Measurements from ENCODE around the gene VPS45. TPM values are rescaled to one million over a fixed set of nuclear protein-coding genes. Genes with fewer than 3 reads are reported as not detected.

The VPS45 gene
- total RNA-seq, 4 donors from 2014 or later, result 16.1 to 47.5 (median 34.7) TPM

DNA sequence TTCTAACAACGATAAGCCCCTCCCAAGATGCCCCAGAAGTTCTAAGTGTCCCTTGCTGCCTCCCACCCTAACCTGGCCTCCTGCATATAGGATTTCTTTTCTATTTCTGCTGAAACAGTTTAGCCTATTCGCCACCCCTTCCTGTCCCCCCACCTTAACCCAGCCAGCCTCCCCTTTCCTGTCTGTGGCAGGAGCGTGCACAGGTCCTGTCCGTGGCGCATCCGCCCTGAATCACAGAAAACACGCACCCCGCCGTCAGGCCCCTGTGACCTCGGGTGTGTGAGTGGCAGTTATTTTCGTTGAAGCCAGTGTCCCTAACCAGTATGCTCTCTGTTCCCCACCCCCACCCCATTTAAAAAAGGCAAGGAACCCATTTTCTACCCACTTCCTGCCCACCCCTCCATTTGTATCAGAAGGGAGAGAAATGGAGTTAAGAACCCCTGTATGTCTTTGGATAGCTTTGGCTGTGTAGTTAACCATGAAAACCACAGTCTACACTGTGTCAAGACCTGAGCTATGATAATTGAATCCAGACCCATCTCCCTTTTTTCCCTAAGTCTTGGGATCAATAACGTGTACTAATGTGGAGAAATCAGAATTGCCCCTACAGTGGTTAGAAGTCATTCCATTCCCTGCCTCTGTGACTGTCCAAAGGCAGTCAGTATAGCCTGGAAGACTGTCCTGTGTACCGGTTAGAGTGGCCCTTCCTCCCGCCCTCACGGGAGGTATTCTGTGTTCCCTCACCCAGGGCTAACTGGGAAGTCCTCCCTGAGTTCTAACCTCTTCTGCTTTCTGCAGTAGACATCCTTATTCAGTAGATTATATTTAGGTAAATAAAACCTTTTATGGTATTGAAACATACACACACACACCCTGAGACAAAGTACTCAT is 84.0 kb downstream of the VPS45 start:
- DNase-seq, result peak; percentile 63
- H3K27ac ChIP-seq, result peak overlapping the region; percentile 92 to 96 (median 94)
- peak overlapping the region; percentile 75 to 94 (median 79) for H3K4me3 ChIP-seq
- H3K27me3 ChIP-seq, result peaks cover 26% of the 10 kb centered on the region
- WGBS, 2 donors (ENCODE audit: low coverage in 1 of 2), result 24 to 45% methylated on average over 14 to 15 of the region's 15 CpGs
- no peaks in the 10 kb centered on the region for H3K9me3 ChIP-seq
- H3K4me1 ChIP-seq, result peaks cover 7 to 72% (median 24%) of the 10 kb centered on the region in 4 donors
- TF ChIP-seq POLR2A (IDR thresholded peaks at IDR 0.05) (peak; percentile 19), POLR2AphosphoS5 (IDR thresholded peaks at IDR 0.05) (peak; percentile 28 to 55 (median 44)), EP300 (IDR thresholded peaks at IDR 0.05; ENCODE audit: low read depth) (no peak)
- TF ChIP-seq, protein P1, sequence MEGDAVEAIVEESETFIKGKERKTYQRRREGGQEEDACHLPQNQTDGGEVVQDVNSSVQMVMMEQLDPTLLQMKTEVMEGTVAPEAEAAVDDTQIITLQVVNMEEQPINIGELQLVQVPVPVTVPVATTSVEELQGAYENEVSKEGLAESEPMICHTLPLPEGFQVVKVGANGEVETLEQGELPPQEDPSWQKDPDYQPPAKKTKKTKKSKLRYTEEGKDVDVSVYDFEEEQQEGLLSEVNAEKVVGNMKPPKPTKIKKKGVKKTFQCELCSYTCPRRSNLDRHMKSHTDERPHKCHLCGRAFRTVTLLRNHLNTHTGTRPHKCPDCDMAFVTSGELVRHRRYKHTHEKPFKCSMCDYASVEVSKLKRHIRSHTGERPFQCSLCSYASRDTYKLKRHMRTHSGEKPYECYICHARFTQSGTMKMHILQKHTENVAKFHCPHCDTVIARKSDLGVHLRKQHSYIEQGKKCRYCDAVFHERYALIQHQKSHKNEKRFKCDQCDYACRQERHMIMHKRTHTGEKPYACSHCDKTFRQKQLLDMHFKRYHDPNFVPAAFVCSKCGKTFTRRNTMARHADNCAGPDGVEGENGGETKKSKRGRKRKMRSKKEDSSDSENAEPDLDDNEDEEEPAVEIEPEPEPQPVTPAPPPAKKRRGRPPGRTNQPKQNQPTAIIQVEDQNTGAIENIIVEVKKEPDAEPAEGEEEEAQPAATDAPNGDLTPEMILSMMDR (IDR thresholded peaks at IDR 0.05), result no peak
- intact Hi-C loops (cut with DNase I; ENCODE audit: low total_unique reads), result loop anchor here (5.0 kb wide), 1 partner anchor 84 kb away; the partner anchor contains the start of gene VPS45
- in situ Hi-C loops (cut with MboI; ENCODE audit: low pct_ligation_motif_present in 1 of 4, low pct_unique_long_range_greater_than_20kb in 1 of 4, low sequenced_read_pairs in 3 of 4), result loop anchor here in 1 of 4 donors (25.0 kb wide), 1 partner anchor 89 kb away; the partner anchor contains the start of gene VPS45
- H3K36me3 ChIP-seq, result peaks cover 0 to 10% (median 0%) of the 10 kb centered on the region in 4 donors

DNA sequence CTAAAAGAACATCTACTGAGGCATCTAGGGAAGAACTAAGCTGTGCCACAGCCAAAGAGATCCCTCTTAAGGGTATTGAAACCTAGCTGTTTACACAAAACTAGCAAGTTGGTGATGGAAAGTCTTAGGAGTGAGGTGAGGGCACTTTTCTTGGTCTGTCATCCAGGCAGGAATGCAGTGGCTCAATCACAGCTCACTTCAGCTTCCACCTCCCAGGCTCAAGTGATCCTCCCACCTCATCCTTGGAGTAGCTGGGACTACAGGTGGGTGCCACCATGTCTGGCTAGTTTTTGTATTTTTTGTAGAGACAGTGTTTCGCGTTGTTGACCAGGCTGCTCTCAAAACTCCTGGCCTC is 84.6 kb downstream of the VPS45 start:
- intact Hi-C loops (cut with DNase I; ENCODE audit: low total_unique reads), result loop anchor here (5.0 kb wide), 1 partner anchor 85 kb away; the partner anchor contains the start of gene VPS45
- peak; percentile 2 to 20 (median 3) for TF ChIP-seq POLR2AphosphoS5 (IDR thresholded peaks at IDR 0.05)
- TF ChIP-seq, protein P1 (IDR thresholded peaks at IDR 0.05), result no peak
- Histone ChIP-seq H3K9me3 (no peaks in the 10 kb centered on the region), H3K4me3 (peak overlapping the region in 3 of 4 donors; percentile 1 to 94 (median 77)), H3K27ac (peak overlapping the region; percentile 92 to 96 (median 94)), H3K4me1 (peaks cover 7 to 72% (median 24%) of the 10 kb centered on the region in 4 donors), H3K36me3 (peaks cover 0 to 13% (median 0%) of the 10 kb centered on the region in 4 donors), H3K27me3 (peaks cover 26% of the 10 kb centered on the region)
- 60 to 63% methylated on average over 1 to 2 of the region's 2 CpGs for WGBS, 2 donors (ENCODE audit: low coverage in 1 of 2)
- in situ Hi-C loops (cut with MboI; ENCODE audit: low pct_ligation_motif_present in 1 of 4, low pct_unique_long_range_greater_than_20kb in 1 of 4, low sequenced_read_pairs in 3 of 4), result loop anchor here in 1 of 4 donors (25.0 kb wide), 1 partner anchor 90 kb away; the partner anchor contains the start of gene VPS45
- DNase-seq, result no peak

DNA sequence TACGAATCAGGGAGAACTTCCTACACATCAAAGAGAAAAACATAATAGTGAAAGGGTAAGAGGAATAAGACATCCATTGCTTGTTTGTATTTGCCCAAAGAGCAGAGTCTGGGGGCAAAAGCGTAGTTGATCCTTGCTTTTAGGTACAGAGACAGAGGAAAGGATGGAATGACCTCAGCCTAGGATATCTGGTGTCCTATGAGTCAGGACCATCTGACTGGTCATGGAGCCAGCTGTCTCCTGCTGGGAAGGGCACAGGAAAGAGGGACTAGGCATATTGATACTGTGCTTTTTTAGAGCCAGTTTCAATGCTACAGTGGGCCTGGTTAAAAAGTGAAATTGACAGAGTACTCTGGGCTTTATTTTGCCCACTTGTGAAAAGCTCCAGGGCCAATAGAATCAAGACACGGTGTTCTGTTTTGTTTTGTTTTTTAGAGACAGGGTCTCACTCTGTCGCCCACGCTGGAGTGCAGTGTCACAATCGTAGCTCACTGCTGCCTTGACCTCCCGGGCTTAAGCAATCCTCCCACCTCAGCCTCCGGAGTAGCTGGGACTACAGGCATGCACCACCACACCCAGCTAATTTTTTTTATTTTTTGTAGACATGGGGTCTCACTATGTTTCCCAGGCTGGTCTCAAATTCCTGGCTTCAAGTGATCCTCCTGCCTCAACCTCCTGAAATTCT is 85.3 kb downstream of the VPS45 start:
- H3K9me3 ChIP-seq, result no peaks in the 10 kb centered on the region
- in situ Hi-C loops (cut with MboI; ENCODE audit: low pct_ligation_motif_present in 1 of 4, low pct_unique_long_range_greater_than_20kb in 1 of 4, low sequenced_read_pairs in 3 of 4), result loop anchor here in 1 of 4 donors (25.0 kb wide), 1 partner anchor 91 kb away; the partner anchor contains the start of gene VPS45
- H3K27ac ChIP-seq, result peak overlapping the region; percentile 92 to 96 (median 94)
- peaks cover 24% of the 10 kb centered on the region for H3K27me3 ChIP-seq
- peak overlapping the region in 3 of 4 donors; percentile 1 to 26 (median 1) for H3K4me3 ChIP-seq
- H3K4me1 ChIP-seq, result peaks cover 7 to 73% (median 24%) of the 10 kb centered on the region in 4 donors
- peaks cover 0 to 13% (median 0%) of the 10 kb centered on the region in 4 donors for H3K36me3 ChIP-seq
- WGBS, 2 donors (ENCODE audit: low coverage in 1 of 2), result 67 to 70% methylated on average over 7 to 8 of the region's 8 CpGs
- intact Hi-C loops (cut with DNase I; ENCODE audit: low total_unique reads), result loop anchor here (5.0 kb wide), 1 partner anchor 86 kb away; the partner anchor contains the start of gene VPS45
- no peak for DNase-seq
- TF ChIP-seq POLR2AphosphoS5 (IDR thresholded peaks at IDR 0.05) (peak in 2 of 3 donors; percentile 42), POLR2A (IDR thresholded peaks at IDR 0.05) (no peak)

DNA sequence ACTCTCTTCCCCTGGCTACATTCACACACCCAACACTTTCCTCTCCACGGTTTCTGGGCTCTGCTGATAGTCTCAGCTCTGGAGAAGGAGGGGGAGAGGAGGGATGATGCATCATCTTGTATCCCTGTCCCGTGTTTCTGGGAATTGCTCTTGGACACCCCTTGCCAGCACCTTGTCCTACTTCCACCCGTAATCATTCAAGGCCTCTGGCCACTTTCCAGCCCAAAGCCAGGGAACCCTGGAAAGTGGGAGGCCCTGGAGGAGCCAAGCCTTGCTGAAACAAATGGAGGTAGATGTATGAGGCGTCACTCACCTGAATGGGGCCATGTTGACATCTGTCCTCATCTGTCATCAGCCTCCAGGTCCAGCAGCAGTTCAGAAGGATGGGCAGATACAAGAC is 86.6 kb downstream of the VPS45 start:
- WGBS, 2 donors (ENCODE audit: low coverage in 1 of 2), result 62% methylated on average over 4 of the region's 4 CpGs; no CpG with 5 or more reads in 1 of the 2 donors
- Histone ChIP-seq H3K36me3 (peaks cover 0 to 13% (median 0%) of the 10 kb centered on the region in 4 donors), H3K27ac (peak overlapping the region; percentile 92 to 96 (median 94)), H3K4me1 (peaks cover 9 to 69% (median 32%) of the 10 kb centered on the region in 4 donors), H3K9me3 (no peaks in the 10 kb centered on the region), H3K27me3 (peaks cover 16% of the 10 kb centered on the region), H3K4me3 (no peak overlapping the region)
- in situ Hi-C loops (cut with MboI; ENCODE audit: low pct_ligation_motif_present in 1 of 4, low pct_unique_long_range_greater_than_20kb in 1 of 4, low sequenced_read_pairs in 3 of 4) (loop anchor here in 1 of 4 donors (25.0 kb wide), 1 partner anchor 92 kb away; the partner anchor contains the start of gene VPS45), intact Hi-C loops (cut with DNase I; ENCODE audit: low total_unique reads) (loop anchor here (5.0 kb wide), 1 partner anchor 87 kb away; the partner anchor contains the start of gene VPS45)
- no peak for DNase-seq
- TF ChIP-seq POLR2A (IDR thresholded peaks at IDR 0.05), result no peak
- peak in 2 of 3 donors; percentile 23 to 54 for TF ChIP-seq POLR2AphosphoS5 (IDR thresholded peaks at IDR 0.05)

All from transverse colon (tissue), 4 donors.